Measurements from ENCODE around the gene MRPL38. TPM values are rescaled to one million over a fixed set of nuclear protein-coding genes. Genes with fewer than 3 reads are reported as not detected.

Gene MRPL38
- 21.3 and 27.6 TPM in 2 replicates for total RNA-seq

DNA sequence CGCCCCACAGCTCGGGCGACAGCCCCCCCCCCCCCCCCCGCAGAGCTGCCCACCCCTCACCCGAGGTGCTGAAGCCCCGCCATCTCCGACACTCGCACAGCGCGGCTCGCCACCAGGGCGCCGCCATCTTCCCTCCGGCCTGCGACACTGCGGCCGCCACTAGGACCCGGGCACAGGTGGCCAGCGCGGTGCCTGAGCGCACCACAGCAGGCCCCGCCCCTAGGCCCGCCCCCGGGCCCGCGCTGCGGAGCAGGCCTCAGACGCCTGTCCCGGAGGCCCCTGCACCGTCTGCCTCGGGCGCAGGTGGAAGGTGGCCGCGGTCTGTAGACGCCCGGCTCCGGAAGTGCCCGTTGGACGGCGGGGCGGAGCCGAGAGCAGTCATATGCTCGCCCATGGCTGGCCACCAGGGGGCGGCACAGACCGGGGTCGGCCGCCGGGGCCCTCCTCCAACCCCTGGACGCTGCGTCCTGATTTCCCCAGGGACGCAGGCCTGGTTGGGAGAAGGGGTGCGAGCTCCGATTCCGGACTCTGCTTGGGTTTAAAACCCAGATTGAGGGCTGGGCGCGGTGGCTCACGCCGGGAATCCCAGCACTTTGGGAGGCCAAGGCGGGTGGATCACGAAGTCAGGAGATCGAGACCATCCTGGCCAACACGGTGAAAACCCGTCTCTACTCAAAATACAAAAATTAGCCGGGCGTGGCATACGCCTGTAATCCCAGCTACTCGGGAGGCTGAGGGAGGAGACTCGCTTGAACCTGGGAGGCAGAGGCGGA, at the start of gene MRPL38:
Gene MRPL38 (minus strand): TSS at position 136 of the 773 bp plus-strand sequence. CDS start 9 bp downstream, at position 127.

DNA sequence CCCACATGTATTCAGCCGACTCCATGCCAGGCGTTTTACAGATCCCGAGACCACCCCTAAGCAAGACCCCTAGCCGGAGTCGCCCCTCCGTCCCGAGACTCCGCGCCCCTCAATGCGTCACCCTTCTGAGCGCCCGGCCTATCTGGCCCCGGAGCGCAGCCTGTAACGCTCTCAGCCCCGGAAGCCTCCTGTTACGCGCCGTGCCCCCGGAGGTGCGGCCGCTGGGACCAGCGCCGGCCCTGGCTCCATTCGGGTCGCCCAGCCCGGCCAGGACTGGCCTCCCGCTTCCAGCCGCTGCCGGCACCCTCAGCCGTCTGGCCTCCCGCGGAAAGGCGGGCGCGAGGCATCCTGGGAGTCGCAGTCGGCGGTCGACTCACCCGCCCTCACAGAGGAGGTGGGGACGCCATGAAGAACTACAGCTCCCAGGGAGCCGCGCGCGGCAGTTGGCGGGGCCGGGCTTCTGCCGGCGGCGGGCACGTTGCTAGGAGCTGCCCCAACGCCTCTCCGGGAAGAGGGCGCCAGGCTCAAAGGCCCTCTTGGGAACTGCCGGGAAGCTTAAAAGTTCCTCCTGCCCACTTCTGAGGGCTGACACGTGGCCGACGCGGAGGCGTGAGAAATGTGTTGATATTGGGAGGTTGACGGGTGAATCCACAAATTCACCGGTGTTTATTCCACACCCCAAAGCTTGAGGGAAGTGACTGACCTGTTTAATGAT, 36.2 kb upstream of the MRPL38 start, which contains the start of gene FBF1:
Gene FBF1 (minus strand): TSS at position 316 of the 715 bp plus-strand sequence. CDS start 2,893 bp downstream, outside the sequence.

DNA sequence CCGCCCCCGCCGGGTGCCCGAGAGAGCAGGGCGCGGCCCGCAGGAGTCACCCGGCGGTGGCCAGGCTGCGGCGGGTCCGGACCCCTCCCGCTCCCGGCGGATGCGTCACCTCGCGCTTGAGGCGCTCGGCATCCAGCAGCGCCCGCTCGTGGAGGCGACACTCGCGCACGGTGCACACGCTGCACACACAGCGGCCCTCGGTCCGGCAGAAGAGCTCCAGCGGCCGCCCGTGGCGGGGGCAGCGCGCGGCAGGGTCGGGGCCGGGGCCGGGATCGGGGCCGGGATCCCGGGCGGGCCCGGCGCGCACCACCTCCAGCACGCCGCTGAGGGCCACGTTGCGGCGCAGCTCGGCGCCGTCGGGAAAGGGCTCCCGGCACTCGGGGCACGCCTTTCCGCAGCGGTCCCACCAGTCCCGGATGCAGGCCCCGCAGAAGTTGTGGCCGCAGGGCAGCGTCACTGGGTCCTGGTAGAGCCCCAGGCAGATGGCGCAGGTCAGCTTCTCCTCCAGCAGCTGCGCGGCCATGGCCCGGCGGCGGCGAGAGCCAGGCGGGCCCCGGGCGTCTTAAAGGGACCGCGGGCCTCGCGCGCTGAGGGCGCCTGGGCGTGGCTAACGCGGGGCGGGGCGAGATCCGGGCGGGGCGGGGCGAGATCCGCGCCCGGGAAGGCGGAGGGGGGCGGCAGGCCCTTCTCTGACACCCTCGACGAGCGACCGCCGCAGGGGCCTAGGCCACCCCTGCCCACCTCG, 8.1 kb downstream of the MRPL38 start, which contains the start of gene TRIM65:
Gene TRIM65 (minus strand): TSS at position 537 of the 745 bp plus-strand sequence. CDS start 14 bp downstream, at position 523.

DNA sequence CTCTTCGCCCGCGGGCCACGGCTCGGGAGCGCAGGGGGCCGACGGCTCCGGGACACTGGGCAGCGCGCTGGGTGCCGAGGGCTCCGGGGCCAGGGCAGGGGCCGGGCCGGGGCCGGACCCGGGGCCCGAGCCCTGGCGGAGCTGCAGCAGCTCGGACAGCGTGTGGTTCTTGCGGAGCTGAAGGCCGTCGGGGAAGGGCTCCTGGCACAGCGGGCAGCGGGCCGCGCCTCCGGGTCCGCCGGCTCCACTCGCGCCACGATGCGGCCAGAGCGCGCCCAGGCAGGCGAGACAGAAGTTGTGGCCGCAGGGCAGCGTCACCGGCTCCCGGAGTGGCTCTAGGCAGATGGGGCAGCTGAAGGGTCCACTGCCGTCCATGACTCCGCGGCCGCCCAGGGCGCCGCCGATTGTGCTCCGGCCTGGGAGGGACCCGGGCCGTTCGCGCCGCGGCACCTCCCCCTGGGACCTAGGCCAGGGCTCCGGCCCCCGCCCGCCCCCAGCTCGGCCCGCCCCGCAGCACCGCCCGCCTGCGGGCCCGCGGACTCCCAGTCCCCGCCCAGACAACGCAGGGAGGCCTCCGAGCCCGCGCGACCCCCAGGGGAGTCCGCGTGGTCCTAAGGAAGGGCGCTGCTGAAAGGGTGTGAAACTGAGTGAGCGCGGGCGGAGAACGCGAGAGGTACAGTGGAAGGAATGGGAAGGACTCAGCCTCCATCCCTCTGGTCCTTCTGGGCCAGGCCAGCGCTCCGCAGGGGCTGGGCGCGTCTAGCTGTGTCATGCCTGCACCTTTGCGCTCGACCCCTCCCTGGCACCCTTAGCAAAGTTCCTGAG, 26.3 kb downstream of the MRPL38 start, which contains the start of gene TRIM47:
Gene TRIM47 (minus strand): TSS at position 408 of the 825 bp plus-strand sequence. CDS start 33 bp downstream, at position 375.

DNA sequence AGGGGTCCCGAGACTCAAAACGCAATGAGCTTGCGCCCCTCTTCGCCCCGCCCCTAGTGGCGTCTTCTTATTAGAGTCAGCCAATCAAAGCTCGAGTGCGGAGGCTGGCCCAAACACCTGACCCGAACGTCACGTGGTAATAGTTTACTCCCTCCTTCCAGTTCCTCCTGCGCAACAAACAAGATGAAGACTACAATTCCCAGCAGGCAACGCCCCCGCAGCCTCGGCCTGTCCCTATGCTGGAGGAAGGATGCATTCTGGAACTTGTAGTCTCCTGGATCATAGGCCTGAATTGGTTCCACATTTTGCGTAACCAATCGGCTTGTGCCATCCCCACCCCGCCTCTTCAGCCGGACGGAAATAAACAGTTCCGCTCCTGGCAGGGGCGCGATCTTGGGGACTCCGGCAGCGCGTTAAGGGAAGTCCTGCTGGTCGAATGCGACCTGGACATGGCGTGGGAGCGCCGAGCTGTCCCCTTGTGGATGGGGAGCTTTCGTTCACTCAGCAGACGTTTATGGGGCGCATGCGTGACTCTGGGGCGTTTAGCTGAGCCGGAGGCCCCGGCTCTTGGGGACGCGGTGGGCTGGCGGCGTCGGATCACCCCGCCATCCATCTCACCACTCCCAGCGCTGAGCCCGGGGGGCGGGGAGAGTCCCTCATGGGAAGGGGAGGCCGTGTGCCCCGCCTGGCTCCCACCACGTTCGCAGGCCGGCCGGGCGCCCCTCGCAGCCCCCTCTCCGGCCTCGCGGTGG, 49.2 kb downstream of the MRPL38 start, which contains the start of gene WBP2:
Gene WBP2 (minus strand): TSS at position 26 of the 752 bp plus-strand sequence. CDS start 38 bp downstream, outside the sequence.

Other genes with a start within 250 kb of the MRPL38 start
- gene RECQL5, start 237.7 kb downstream of the MRPL38 start, total RNA-seq = 17.0 and 18.7 TPM in 2 replicates
- 58.1 and 63.9 TPM in 2 replicates for gene SAP30BP, start 237.5 kb downstream of the MRPL38 start, total RNA-seq
- 0.39 and 0.54 TPM in 2 replicates for gene ITGB4, start 183.4 kb downstream of the MRPL38 start, total RNA-seq
- 28.8 and 34.8 TPM in 2 replicates for gene GALK1, start 139.7 kb downstream of the MRPL38 start, total RNA-seq
- 23.1 and 27.4 TPM in 2 replicates for gene UNK, start 120.1 kb downstream of the MRPL38 start, total RNA-seq
- gene UNC13D, start 60.5 kb downstream of the MRPL38 start, total RNA-seq = 0.76 and 1.6 TPM in 2 replicates
- gene WBP2, start 49.5 kb downstream of the MRPL38 start, total RNA-seq = 25.1 and 46.8 TPM in 2 replicates
- gene TRIM47, start 26.3 kb downstream of the MRPL38 start, total RNA-seq = 36.8 and 50.0 TPM in 2 replicates
- gene TRIM65, start 7.9 kb downstream of the MRPL38 start, total RNA-seq = 14.7 and 20.3 TPM in 2 replicates
- 8.9 and 9.5 TPM in 2 replicates for gene FBF1, start 36.2 kb upstream of the MRPL38 start, total RNA-seq
- gene ACOX1, start 74.3 kb upstream of the MRPL38 start, total RNA-seq = 55.3 and 57.4 TPM in 2 replicates
- gene TEN1, start 74.4 kb upstream of the MRPL38 start, total RNA-seq = 16.2 and 20.1 TPM in 2 replicates
- gene CDK3, start 96.0 kb upstream of the MRPL38 start, total RNA-seq = 0.78 and 0.97 TPM in 2 replicates
- gene EVPL, start 122.4 kb upstream of the MRPL38 start, total RNA-seq = 0.11 and 0.13 TPM in 2 replicates
- 31.9 and 33.6 TPM in 2 replicates for gene SRP68, start 167.6 kb upstream of the MRPL38 start, total RNA-seq
- gene GALR2, start 169.9 kb upstream of the MRPL38 start, total RNA-seq = 0.11 TPM in 1 of 2 replicates, not detected in the other
- gene ZACN, start 174.3 kb upstream of the MRPL38 start, total RNA-seq = under 0.01 TPM in 1 of 2 replicates, not detected in the other
- 92.2 and 94.1 TPM in 2 replicates for gene EXOC7, start 198.9 kb upstream of the MRPL38 start, total RNA-seq
- gene FOXJ1, start 236.4 kb upstream of the MRPL38 start, total RNA-seq = not detected in 2 replicates